WTC11 (cell line): ENCODE data around the gene CNIH3. TPM values are rescaled to one million over a fixed set of nuclear protein-coding genes. Genes with fewer than 3 reads are reported as not detected.
"Not testable (repeated sequence)": the region's sequence is repeated elsewhere in the genome, so short reads cannot be mapped to it uniquely, and the experiment has no call there.

Experiments used
- ATAC-seq: fragments of 200-7000 bp; cut with Tn5 transposase; 2 replicates; pipeline ENCODE4 v1.10.0; 2021; ENCODE audit warnings: mild to moderate bottlenecking, moderate library complexity
- CTCF ChIA-PET: fragments of 300-600 bp; sonication (Branson Sonifier 250); formaldehyde crosslinking; loops from one replicate; lab custom pipeline; 2021; ENCODE audit warnings: antibody characterized with exemption; lab: Charles Lee
- POLR2A ChIA-PET: fragments of 350-600 bp; sonication (Branson Sonifier 250); formaldehyde crosslinking; loops from one replicate; lab custom pipeline; 2021; ENCODE audit warnings: antibody characterized with exemption; lab: Charles Lee
- DNase-seq: peaks from one replicate; pipeline ENCODE4 v3.0.0; 2021; ENCODE audit warnings: low spot score
- H3K27ac Mint-ChIP-seq: 2 replicates; pipeline ENCODE4 v1.8.0; 2021; ENCODE audit warnings: mixed read lengths
- H3K27me3 Mint-ChIP-seq: 2 replicates; pipeline ENCODE4 v1.8.0; 2021; ENCODE audit warnings: low read depth, mild to moderate bottlenecking, moderate library complexity, mixed read lengths
- H3K36me3 Mint-ChIP-seq: 2 replicates; pipeline ENCODE4 v1.8.0; 2021; ENCODE audit warnings: mixed read lengths
- H3K4me1 Mint-ChIP-seq: 2 replicates; pipeline ENCODE4 v1.8.0; 2022; ENCODE audit warnings: mixed read lengths
- H3K4me3 Mint-ChIP-seq: 2 replicates; pipeline ENCODE4 v1.8.0; 2021; ENCODE audit warnings: mild to moderate bottlenecking, moderate library complexity, mixed read lengths
- H3K9me3 Mint-ChIP-seq: 2 replicates; pipeline ENCODE4 v1.8.0; 2021; ENCODE audit warnings: mixed read lengths
- ATF1 ChIP-seq: sonication (generic); formaldehyde crosslinking; IDR thresholded peaks from 2 replicates; pipeline ENCODE4 v1.8.1; 2023; ENCODE audit warnings: mild to moderate bottlenecking, moderate library complexity, missing genetic modification reagents
- CBFB ChIP-seq: sonication (generic); formaldehyde crosslinking; IDR thresholded peaks from 2 replicates; pipeline ENCODE4 v1.8.1; 2022; ENCODE audit warnings: mild to moderate bottlenecking, low read depth, missing genetic modification reagents
- CREM ChIP-seq: sonication (generic); formaldehyde crosslinking; IDR thresholded peaks from 2 replicates; pipeline ENCODE4 v1.8.1; 2022; ENCODE audit warnings: mild to moderate bottlenecking, missing genetic modification reagents, moderate library complexity
- ELF4 ChIP-seq: sonication (generic); formaldehyde crosslinking; IDR thresholded peaks from 2 replicates; pipeline ENCODE4 v1.8.1; 2022; ENCODE audit warnings: low read depth, mild to moderate bottlenecking, moderate library complexity, missing genetic modification reagents
- FOXK1 ChIP-seq: sonication (generic); formaldehyde crosslinking; IDR thresholded peaks from 2 replicates; pipeline ENCODE4 v1.8.0; 2022; ENCODE audit warnings: mild to moderate bottlenecking, moderate library complexity, missing genetic modification reagents
- FOXP4 ChIP-seq: sonication (generic); formaldehyde crosslinking; IDR thresholded peaks from 2 replicates; pipeline ENCODE4 v1.8.0; 2022; ENCODE audit warnings: mild to moderate bottlenecking, missing genetic modification reagents
- KAT7 ChIP-seq: sonication (generic); formaldehyde crosslinking; IDR thresholded peaks from 2 replicates; pipeline ENCODE4 v1.8.1; 2023; ENCODE audit warnings: missing genetic modification reagents, mild to moderate bottlenecking, borderline replicate concordance
- MAX ChIP-seq: sonication (generic); formaldehyde crosslinking; IDR thresholded peaks from 2 replicates; pipeline ENCODE4 v1.8.0; 2022; ENCODE audit warnings: mild to moderate bottlenecking, missing genetic modification reagents
- SOX15 ChIP-seq: fragments of 250-450 bp; sonication (Bioruptor Pico); IDR thresholded peaks from 2 replicates; pipeline ENCODE4 v1.9.0; 2021; ENCODE audit warnings: mild to moderate bottlenecking
- SP1 ChIP-seq: sonication (generic); formaldehyde crosslinking; conservative IDR thresholded peaks from 2 replicates; pipeline ENCODE4 v1.8.1; 2022; ENCODE audit warnings: missing genetic modification reagents
- ZNF121 ChIP-seq: sonication (generic); formaldehyde crosslinking; IDR thresholded peaks from 2 replicates; pipeline ENCODE4 v1.8.0; 2023; ENCODE audit warnings: missing genetic modification reagents
- ZNF263 ChIP-seq: sonication (generic); formaldehyde crosslinking; IDR thresholded peaks from 2 replicates; pipeline ENCODE4 v1.8.1; 2022; ENCODE audit warnings: low read depth, mild to moderate bottlenecking, moderate library complexity, missing genetic modification reagents
- ZNF512 ChIP-seq: sonication (generic); formaldehyde crosslinking; IDR thresholded peaks from 2 replicates; pipeline ENCODE4 v1.8.1; 2022; ENCODE audit warnings: missing genetic modification reagents, borderline replicate concordance
- ZNF532 ChIP-seq: fragments of 250-450 bp; sonication (Bioruptor Pico); IDR thresholded peaks from 2 replicates; pipeline ENCODE4 v1.9.0; 2021; ENCODE audit warnings: mild to moderate bottlenecking, borderline replicate concordance
- ZNF671 ChIP-seq: fragments of 250-450 bp; sonication (Bioruptor Pico); IDR thresholded peaks from 2 replicates; pipeline ENCODE4 v1.8.0; 2021; ENCODE audit warnings: mild to moderate bottlenecking
- total RNA-seq: library from RNA; stranded (reverse); gene quantifications from 3 replicates; pipeline ENCODE4 v1.2.3, GENCODE V29; 2021
- TF ChIP-seq, protein P1 (sequence below): sonication (generic); formaldehyde crosslinking; conservative IDR thresholded peaks from 2 replicates; pipeline ENCODE4 v1.8.1; 2022; ENCODE audit warnings: mild to moderate bottlenecking, missing genetic modification reagents
- TF ChIP-seq, protein P2 (sequence below): sonication (generic); formaldehyde crosslinking; IDR thresholded peaks from 2 replicates; pipeline ENCODE4 v1.8.0; 2023; ENCODE audit warnings: mild to moderate bottlenecking, missing genetic modification reagents

The CNIH3 gene
- total RNA-seq, 1 experiment from 2014 or later = 8.1 TPM

GRCh38 chr1:224710196-224710595, 94.1 kb downstream of the CNIH3 start:
- ChIA-PET POLR2A (no interaction called here), CTCF (interaction anchor here (1.0 to 2.2 kb wide), 2 partner anchors 9 to 10 kb away, joined by 3 to 4 read pairs; no protein-coding TSS in a partner anchor)
- H3K9me3 Mint-ChIP-seq = no peaks in the 10 kb centered on the region
- H3K27me3 Mint-ChIP-seq = no peaks in the 10 kb centered on the region
- H3K4me3 Mint-ChIP-seq = no peak overlapping the region
- no peaks in the 10 kb centered on the region for H3K4me1 Mint-ChIP-seq
- ATAC-seq = no peak
- no peak for DNase-seq
- no peak for TF ChIP-seq SP1 (CRISPR knock-in tag)
- TF ChIP-seq KAT7 = no peak
- no peak for TF ChIP-seq ZNF671 (CRISPR knock-in tag)
- no peak for TF ChIP-seq ZNF512 (CRISPR knock-in tag)
- no peak for TF ChIP-seq FOXP4 (CRISPR knock-in tag)
- TF ChIP-seq, protein P1, sequence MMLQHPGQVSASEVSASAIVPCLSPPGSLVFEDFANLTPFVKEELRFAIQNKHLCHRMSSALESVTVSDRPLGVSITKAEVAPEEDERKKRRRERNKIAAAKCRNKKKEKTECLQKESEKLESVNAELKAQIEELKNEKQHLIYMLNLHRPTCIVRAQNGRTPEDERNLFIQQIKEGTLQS (CRISPR knock-in tag) = no peak
- no peak for TF ChIP-seq ATF1 (CRISPR knock-in tag)
- TF ChIP-seq, protein P2, sequence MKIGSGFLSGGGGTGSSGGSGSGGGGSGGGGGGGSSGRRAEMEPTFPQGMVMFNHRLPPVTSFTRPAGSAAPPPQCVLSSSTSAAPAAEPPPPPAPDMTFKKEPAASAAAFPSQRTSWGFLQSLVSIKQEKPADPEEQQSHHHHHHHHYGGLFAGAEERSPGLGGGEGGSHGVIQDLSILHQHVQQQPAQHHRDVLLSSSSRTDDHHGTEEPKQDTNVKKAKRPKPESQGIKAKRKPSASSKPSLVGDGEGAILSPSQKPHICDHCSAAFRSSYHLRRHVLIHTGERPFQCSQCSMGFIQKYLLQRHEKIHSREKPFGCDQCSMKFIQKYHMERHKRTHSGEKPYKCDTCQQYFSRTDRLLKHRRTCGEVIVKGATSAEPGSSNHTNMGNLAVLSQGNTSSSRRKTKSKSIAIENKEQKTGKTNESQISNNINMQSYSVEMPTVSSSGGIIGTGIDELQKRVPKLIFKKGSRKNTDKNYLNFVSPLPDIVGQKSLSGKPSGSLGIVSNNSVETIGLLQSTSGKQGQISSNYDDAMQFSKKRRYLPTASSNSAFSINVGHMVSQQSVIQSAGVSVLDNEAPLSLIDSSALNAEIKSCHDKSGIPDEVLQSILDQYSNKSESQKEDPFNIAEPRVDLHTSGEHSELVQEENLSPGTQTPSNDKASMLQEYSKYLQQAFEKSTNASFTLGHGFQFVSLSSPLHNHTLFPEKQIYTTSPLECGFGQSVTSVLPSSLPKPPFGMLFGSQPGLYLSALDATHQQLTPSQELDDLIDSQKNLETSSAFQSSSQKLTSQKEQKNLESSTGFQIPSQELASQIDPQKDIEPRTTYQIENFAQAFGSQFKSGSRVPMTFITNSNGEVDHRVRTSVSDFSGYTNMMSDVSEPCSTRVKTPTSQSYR = no peak
- no peak for TF ChIP-seq ELF4 (CRISPR knock-in tag)
- no peak for TF ChIP-seq CREM (CRISPR knock-in tag)
- no peak for TF ChIP-seq CBFB (CRISPR knock-in tag)
- no peak for TF ChIP-seq ZNF532 (CRISPR knock-in tag)
- no peak for TF ChIP-seq ZNF263 (CRISPR knock-in tag)
- TF ChIP-seq ZNF121 (CRISPR knock-in tag) = no peak
- no peak for TF ChIP-seq MAX
- no peak for TF ChIP-seq FOXK1 (CRISPR knock-in tag)
- TF ChIP-seq SOX15 (CRISPR knock-in tag) = no peak
- no peaks in the 10 kb centered on the region for H3K36me3 Mint-ChIP-seq
- no peak overlapping the region for H3K27ac Mint-ChIP-seq

- DNase-seq, H3K27me3 Mint-ChIP-seq, H3K4me1 Mint-ChIP-seq, ATAC-seq, H3K27ac Mint-ChIP-seq, H3K36me3 Mint-ChIP-seq, H3K4me3 Mint-ChIP-seq, H3K9me3 Mint-ChIP-seq, POLR2A ChIA-PET: not testable (repeated sequence)
- CTCF ChIA-PET = interaction anchor here (0.6 to 1.0 kb wide), 4 partner anchors 8 to 23 kb away, joined by 3 to 6 read pairs (median 4); no protein-coding TSS in a partner anchor
Measured at GRCh38 chr1:224711231-224711756, 95.2 kb downstream of the CNIH3 start.
